HG02870 (cell line): ENCODE data around the gene ARPC1A.
"Not testable (repeated sequence)": the region's sequence is repeated elsewhere in the genome, so short reads cannot be mapped to it uniquely, and the experiment has no call there.

ENCODE experiments used
- ATAC-seq: cut with Tn5 transposase; IDR thresholded peaks from one replicate; pipeline ENCODE4 v1.9.1; 2021; ENCODE audit warnings: mild to moderate bottlenecking, moderate library complexity; ENCODE audit not compliant: unreplicated experiment

Gene ARPC1A

GRCh38 chr7:99320371-99320770 is 5.3 kb upstream of the ARPC1A start:
- ATAC-seq, result no peak

- ATAC-seq, result not testable (repeated sequence)
Measured at GRCh38 chr7:99322659-99323058, 3.0 kb upstream of the ARPC1A start.

- no peak for ATAC-seq
Measured at GRCh38 chr7:99324559-99324958, 1.1 kb upstream of the ARPC1A start.

GRCh38 chr7:99325001-99325493 is 651 bp upstream of the ARPC1A start:
- ATAC-seq, result no peak

- ATAC-seq, result no peak
Measured at GRCh38 chr7:99326408-99326782, 697 bp downstream of the ARPC1A start.

- not testable (repeated sequence) for ATAC-seq
Measured at GRCh38 chr7:99330314-99330961, 4.7 kb downstream of the ARPC1A start.

- no peak for ATAC-seq
Measured at GRCh38 chr7:99331002-99331401, 5.3 kb downstream of the ARPC1A start.

GRCh38 chr7:99339595-99339994 is 13.9 kb downstream of the ARPC1A start:
- ATAC-seq, result no peak

GRCh38 chr7:99340659-99341058 is 15.0 kb downstream of the ARPC1A start:
- no peak for ATAC-seq

- ATAC-seq, result no peak
Measured at GRCh38 chr7:99344061-99344647, 18.5 kb downstream of the ARPC1A start.

GRCh38 chr7:99350641-99351040 is 24.9 kb downstream of the ARPC1A start:
- not testable (repeated sequence) for ATAC-seq

- no peak for ATAC-seq
Measured at GRCh38 chr7:99352247-99352646, 26.5 kb downstream of the ARPC1A start.

GRCh38 chr7:99355098-99355497 is 29.4 kb downstream of the ARPC1A start:
- no peak for ATAC-seq

GRCh38 chr7:99357701-99358490 is 32.2 kb downstream of the ARPC1A start:
- no peak for ATAC-seq

GRCh38 chr7:99358521-99358920 is 32.8 kb downstream of the ARPC1A start:
- ATAC-seq, result not testable (repeated sequence)

GRCh38 chr7:99359465-99360154 is 33.9 kb downstream of the ARPC1A start:
- ATAC-seq, result no peak

GRCh38 chr7:99362801-99363200 is 37.1 kb downstream of the ARPC1A start:
- ATAC-seq, result no peak

GRCh38 chr7:99363286-99363685 is 37.6 kb downstream of the ARPC1A start:
- ATAC-seq, result no peak

GRCh38 chr7:99365318-99366141 is 39.8 kb downstream of the ARPC1A start:
- no peak for ATAC-seq

GRCh38 chr7:99366646-99367045 is 40.9 kb downstream of the ARPC1A start:
- ATAC-seq, result no peak
